Gastroesophageal sphincter (tissue), 4 donors: Measurements from ENCODE around the gene SBK2. TPM values are rescaled to one million over a fixed set of nuclear protein-coding genes. Genes with fewer than 3 reads are reported as not detected.

Experiments used
- ATAC-seq: fragments of 150-250 bp; one replicate; pipeline ENCODE4 v1.9.1; 2016; ENCODE audit warnings: mild to moderate bottlenecking, moderate library complexity
- H3K27ac ChIP-seq, 4 donors: fragments of 200-600 bp; sonication (generic) in 3 of 4; 1 replicate in 3 of 4; 2 replicates in 1 of 4; pipeline ENCODE4 v1.5.1; 2016 to 2019
- H3K27me3 ChIP-seq: fragments of 200-600 bp; sonication (generic); one replicate; pipeline ENCODE4 v1.5.1; 2019
- H3K36me3 ChIP-seq, 2 donors: fragments of 200-600 bp; sonication (generic); one replicate each; pipeline ENCODE4 v1.5.1; 2019; ENCODE audit warnings: control low read depth in 1 of 2
- H3K4me1 ChIP-seq, 3 donors: fragments of 200-600 bp; sonication (generic); 1 replicate in 2 of 3; 2 replicates in 1 of 3; pipeline ENCODE4 v1.5.1; 2016 to 2019; ENCODE audit warnings: control low read depth in 2 of 3
- H3K4me3 ChIP-seq, 2 donors: fragments of 200-600 bp; sonication (generic); one replicate each; pipeline ENCODE4 v1.5.1; 2019; ENCODE audit warnings: mild to moderate bottlenecking in 1 of 2, moderate library complexity in 1 of 2
- H3K9me3 ChIP-seq, 3 donors: fragments of 200-600 bp; sonication (generic); one replicate each; pipeline ENCODE4 v1.5.1; 2017 to 2019; ENCODE audit warnings: control low read depth in 2 of 3
- CTCF ChIP-seq, 4 experiments: fragments of 200-600 bp in 2 of 4; fragments of 450-650 bp in 2 of 4; sonication (generic) in 1 of 4; IDR thresholded peaks; one replicate each; pipeline ENCODE4 v1.5.1; 2017 to 2019; ENCODE audit warnings: antibody characterized with exemption in 4 of 4, mild to moderate bottlenecking in 2 of 4, moderate library complexity in 2 of 4
- EP300 ChIP-seq: sonication (generic); formaldehyde crosslinking; IDR thresholded peaks from one replicate; pipeline ENCODE4 v1.6.1; 2017; ENCODE audit warnings: antibody characterized with exemption, mild to moderate bottlenecking
- POLR2A ChIP-seq, 2 donors: fragments of 450-650 bp; IDR thresholded peaks; one replicate each; pipeline ENCODE4 v1.6.1; 2017; ENCODE audit warnings: antibody characterized with exemption in 2 of 2, mild to moderate bottlenecking in 2 of 2, moderate library complexity in 1 of 2
- POLR2AphosphoS5 ChIP-seq: sonication (generic); formaldehyde crosslinking; IDR thresholded peaks from one replicate; pipeline ENCODE4 v1.6.1; 2017; ENCODE audit warnings: antibody characterized with exemption
- WGBS, 2 donors: methylation state at CpG; one replicate each; pipeline ENCODE4 v1.1.5; 2018; ENCODE audit warnings: low coverage in 1 of 2; 5-methylcytosine and 5-hydroxymethylcytosine counted together
- total RNA-seq, 4 donors: library from RNA; depleted of rRNA; stranded (reverse); fragments of >200 nt; gene quantifications; one replicate each; pipeline ENCODE4 v1.1.0, GENCODE V29; 2016

SBK2 gene
- total RNA-seq, 4 donors from 2014 or later, result not detected

GRCh38 chr19:55544776-55545439 is 8.0 kb upstream of the SBK2 start:
- H3K36me3 ChIP-seq, result no peaks in the 10 kb centered on the region
- TF ChIP-seq EP300 (no peak), POLR2A (IDR thresholded peaks at IDR 0.05) (no peak), CTCF (IDR thresholded peaks at IDR 0.05) (no peak), POLR2AphosphoS5 (no peak)
- H3K27me3 ChIP-seq, result peaks cover 68% of the 10 kb centered on the region
- peaks cover 0 to 24% (median 0%) of the 10 kb centered on the region in 3 donors for H3K4me1 ChIP-seq
- H3K4me3 ChIP-seq, result no peak overlapping the region
- H3K27ac ChIP-seq, result no peak overlapping the region
- 62% methylated on average over 6 of the region's 23 CpGs; no CpG with 5 or more reads in 1 of the 2 donors for WGBS, 2 donors
- ATAC-seq, result no peak
- H3K9me3 ChIP-seq, result no peaks in the 10 kb centered on the region

GRCh38 chr19:55544014-55544413 is 7.1 kb upstream of the SBK2 start:
- TF ChIP-seq POLR2AphosphoS5 (no peak), CTCF (IDR thresholded peaks at IDR 0.05) (no peak), EP300 (no peak), POLR2A (IDR thresholded peaks at IDR 0.05) (no peak)

DNA sequence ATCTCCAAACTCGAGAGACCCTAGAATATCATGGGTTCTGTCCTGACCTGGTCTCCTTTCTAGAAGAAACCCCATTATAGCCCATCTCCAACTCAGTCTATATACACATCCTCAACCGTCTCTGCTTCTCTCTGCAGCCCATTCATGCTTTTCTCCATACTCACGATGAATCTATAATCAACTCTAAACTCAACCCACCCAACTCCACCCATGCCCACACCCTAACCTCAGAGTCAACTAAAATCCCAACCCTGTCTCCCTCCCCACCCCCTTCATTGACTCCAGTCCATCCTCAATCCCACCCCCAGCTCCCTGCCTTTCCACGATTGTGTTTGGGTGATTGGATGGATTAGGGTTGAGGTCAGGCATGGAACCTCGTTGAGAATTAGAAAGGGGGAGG is 6.6 kb upstream of the SBK2 start:
- TF ChIP-seq POLR2AphosphoS5, result no peak
- no peak for TF ChIP-seq POLR2A (IDR thresholded peaks at IDR 0.05)
- TF ChIP-seq EP300, result no peak
- TF ChIP-seq CTCF (IDR thresholded peaks at IDR 0.05), result no peak
- Histone ChIP-seq H3K27me3 (peaks cover 56% of the 10 kb centered on the region), H3K27ac (no peak overlapping the region), H3K36me3 (no peaks in the 10 kb centered on the region), H3K9me3 (no peaks in the 10 kb centered on the region), H3K4me1 (peaks cover 0 to 34% (median 0%) of the 10 kb centered on the region in 3 donors), H3K4me3 (no peak overlapping the region)
- ATAC-seq, result no peak
- WGBS, 2 donors, result 77 to 89% methylated on average over 3 of the region's 5 CpGs

More at GRCh38 chr19:55544014-55544413, 7.1 kb upstream of the SBK2 start:
- Histone ChIP-seq H3K4me1 (peaks cover 0 to 29% (median 0%) of the 10 kb centered on the region in 3 donors), H3K27me3 (peaks cover 61% of the 10 kb centered on the region), H3K4me3 (no peak overlapping the region), H3K27ac (no peak overlapping the region), H3K36me3 (no peaks in the 10 kb centered on the region), H3K9me3 (no peaks in the 10 kb centered on the region)
- WGBS, 2 donors, result 48 to 80% methylated on average over 2 of the region's 15 CpGs
- ATAC-seq, result no peak

DNA sequence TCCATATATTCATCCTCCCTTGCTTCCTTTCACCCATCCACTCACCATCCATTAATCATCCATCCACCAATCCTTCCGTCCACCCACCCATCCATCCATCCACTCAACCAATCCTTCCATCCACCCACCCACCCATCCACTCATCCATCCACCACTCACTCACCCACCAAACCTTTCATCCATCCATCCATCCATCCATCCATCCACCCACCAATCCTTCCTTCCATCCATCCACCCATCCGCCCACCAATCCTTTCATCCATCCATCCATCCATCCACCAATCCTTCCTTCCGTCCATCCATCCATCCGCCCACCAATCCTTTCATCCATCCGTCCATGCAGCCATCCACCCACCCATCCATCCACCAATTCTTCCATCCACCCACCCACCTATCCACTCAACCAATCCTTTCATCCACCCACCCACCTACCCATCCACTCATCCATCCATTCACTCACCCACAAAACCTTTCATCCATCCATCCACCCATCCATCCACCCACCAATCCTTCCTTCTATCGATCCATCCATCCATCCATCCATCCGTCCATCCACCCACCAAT is 5.4 kb upstream of the SBK2 start:
- peaks cover 45% of the 10 kb centered on the region for H3K27me3 ChIP-seq
- ATAC-seq, result no peak
- H3K4me1 ChIP-seq, result peaks cover 0 to 29% (median 0%) of the 10 kb centered on the region in 3 donors
- TF ChIP-seq EP300 (no peak), POLR2AphosphoS5 (no peak), CTCF (IDR thresholded peaks at IDR 0.05) (no peak), POLR2A (IDR thresholded peaks at IDR 0.05) (no peak)
- 76 to 80% methylated on average over 6 to 7 of the region's 7 CpGs for WGBS, 2 donors
- no peak overlapping the region for H3K27ac ChIP-seq
- H3K9me3 ChIP-seq, result no peaks in the 10 kb centered on the region
- no peak overlapping the region for H3K4me3 ChIP-seq
- no peaks in the 10 kb centered on the region for H3K36me3 ChIP-seq

GRCh38 chr19:55541091-55541490 is 4.2 kb upstream of the SBK2 start:
- peaks cover 42% of the 10 kb centered on the region for H3K27me3 ChIP-seq
- no CpG with 5 or more reads among the region's 19 CpGs for WGBS, 2 donors
- H3K9me3 ChIP-seq, result no peaks in the 10 kb centered on the region
- H3K4me1 ChIP-seq, result peaks cover 0 to 16% (median 0%) of the 10 kb centered on the region in 3 donors
- H3K36me3 ChIP-seq, result no peaks in the 10 kb centered on the region
- H3K4me3 ChIP-seq, result no peak overlapping the region
- no peak overlapping the region for H3K27ac ChIP-seq
- TF ChIP-seq CTCF (IDR thresholded peaks at IDR 0.05), result no peak
- TF ChIP-seq EP300, result no peak
- TF ChIP-seq POLR2AphosphoS5, result no peak
- TF ChIP-seq POLR2A (IDR thresholded peaks at IDR 0.05), result no peak
- no peak for ATAC-seq
